NCI-H526 (cell line): ENCODE data around the gene PPDPF.
"Not testable (repeated sequence)": the region's sequence is repeated elsewhere in the genome, so short reads cannot be mapped to it uniquely, and the experiment has no call there.

Experiments used
- DNase-seq, 2 experiments: peaks; one replicate each; lab custom pipeline; 2025; lab: John Stamatoyannopoulos, UW

PPDPF gene

DNA sequence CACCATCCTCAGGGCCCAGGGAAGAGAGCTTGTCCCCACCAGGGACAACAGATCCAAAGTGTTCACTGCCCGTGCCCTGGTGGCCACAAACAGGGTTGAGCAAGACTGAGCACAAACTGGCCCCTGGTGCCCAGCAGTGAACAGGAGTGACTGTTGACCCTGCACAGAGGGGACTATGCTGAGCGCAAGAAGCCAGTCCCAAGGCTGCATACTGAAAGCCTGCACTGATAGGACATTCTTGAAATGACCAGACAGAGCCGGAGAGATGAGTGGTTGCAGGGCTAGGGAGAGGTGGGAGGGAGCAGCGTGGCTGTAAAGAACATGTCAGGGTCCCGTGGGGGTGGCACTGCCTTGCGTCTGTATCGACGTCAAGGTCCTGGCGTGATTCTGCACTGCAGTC is 30.5 kb downstream of the PPDPF start:
- no peak for DNase-seq

DNA sequence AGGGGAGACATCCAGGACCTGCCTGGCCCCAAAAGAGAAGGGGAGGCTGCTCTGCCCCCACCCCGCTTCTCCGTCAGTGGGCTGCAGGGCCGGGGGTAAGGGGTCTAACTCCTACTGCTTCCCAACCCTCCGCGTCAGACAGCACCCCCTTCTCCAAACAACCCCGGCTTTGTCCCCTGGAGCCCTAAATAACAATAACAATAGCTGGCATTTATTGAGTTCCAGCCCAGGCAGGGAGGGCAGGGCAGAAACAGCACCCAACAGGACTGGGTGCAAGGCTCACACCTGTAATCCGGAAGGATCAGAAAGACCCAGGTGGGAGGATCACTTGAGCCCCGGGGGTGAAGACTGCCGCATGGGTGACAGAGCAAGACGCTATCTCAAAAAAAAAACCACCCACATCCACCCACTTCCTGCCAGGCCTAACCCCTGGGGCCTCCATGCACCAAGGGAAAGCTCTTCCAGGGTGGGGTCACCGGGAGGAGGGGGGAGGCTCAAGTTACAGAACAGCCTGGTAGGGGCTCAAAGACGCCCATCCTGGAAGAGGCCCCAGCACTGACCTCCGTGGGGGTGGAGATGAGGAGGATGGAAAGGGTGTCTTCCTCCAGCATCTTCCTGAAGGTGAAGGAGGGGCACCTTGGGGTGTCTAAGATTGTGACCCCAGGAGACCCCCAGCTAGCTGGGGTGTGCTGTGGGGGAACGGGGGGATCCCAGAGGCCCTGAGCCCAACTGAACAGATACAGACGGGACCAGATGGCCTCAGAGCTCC is 32.1 kb downstream of the PPDPF start:
- no peak for DNase-seq

DNA sequence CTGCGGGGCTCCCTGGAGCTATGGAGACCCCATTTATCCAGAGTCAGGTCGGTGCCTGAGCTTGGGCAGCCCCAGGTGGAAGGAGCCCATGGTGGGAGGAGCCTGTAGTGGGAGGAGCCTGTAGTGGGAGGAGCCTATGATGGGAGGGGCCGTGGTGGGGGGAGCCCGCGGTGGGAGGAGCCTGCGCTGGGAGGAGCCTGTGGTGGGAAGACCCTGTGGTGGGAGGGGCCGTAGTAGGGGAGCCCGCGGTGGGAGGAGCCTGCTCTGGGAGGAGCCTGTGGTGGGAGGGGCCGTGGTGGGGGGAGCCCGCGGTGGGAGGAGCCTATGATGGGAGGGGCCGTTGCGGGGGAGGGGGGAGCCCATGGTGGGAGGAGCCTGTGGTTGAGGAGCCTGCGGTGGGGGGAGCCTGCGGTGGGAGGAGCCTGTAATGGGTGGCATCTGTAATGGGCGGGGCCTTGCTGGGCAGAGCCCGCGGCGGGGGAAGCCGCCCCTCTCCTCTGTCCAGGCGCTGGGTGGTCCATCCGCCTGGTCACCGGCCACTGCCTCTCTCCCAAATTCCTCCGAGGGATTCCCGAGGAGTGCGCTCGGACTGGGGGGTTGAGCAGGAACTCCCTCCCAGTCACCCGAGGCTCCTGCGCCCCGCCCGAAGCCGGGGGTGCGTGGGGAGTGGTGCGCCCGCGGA is 32.8 kb downstream of the PPDPF start:
- DNase-seq = peak; percentile 50 to 90

DNA sequence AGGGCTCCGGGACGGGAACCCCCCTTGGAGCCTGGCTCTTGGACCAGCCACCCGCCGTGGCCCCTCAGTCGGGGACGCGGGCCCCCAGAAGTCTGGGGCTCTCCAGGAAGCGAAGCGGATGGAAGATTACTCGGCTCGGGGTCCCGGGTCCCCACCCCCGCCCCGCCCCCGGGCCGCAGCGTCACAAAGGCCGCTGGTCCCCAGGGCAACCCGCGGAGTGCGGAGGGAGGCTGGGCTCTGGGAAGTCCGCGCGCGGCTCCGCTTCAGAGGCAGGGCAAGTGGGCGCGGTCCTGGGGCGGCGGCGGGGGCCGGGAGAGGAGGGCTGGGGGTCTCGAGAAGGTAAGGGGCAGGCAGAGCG is 33.3 kb downstream of the PPDPF start, which contains the start of gene FNDC11:
TSS of gene FNDC11 (plus strand) at position 227 of the 358 bp plus-strand sequence. CDS start 1,505 bp downstream, outside the sequence.
- peak in 1 of 2 experiments; percentile 60 for DNase-seq

DNA sequence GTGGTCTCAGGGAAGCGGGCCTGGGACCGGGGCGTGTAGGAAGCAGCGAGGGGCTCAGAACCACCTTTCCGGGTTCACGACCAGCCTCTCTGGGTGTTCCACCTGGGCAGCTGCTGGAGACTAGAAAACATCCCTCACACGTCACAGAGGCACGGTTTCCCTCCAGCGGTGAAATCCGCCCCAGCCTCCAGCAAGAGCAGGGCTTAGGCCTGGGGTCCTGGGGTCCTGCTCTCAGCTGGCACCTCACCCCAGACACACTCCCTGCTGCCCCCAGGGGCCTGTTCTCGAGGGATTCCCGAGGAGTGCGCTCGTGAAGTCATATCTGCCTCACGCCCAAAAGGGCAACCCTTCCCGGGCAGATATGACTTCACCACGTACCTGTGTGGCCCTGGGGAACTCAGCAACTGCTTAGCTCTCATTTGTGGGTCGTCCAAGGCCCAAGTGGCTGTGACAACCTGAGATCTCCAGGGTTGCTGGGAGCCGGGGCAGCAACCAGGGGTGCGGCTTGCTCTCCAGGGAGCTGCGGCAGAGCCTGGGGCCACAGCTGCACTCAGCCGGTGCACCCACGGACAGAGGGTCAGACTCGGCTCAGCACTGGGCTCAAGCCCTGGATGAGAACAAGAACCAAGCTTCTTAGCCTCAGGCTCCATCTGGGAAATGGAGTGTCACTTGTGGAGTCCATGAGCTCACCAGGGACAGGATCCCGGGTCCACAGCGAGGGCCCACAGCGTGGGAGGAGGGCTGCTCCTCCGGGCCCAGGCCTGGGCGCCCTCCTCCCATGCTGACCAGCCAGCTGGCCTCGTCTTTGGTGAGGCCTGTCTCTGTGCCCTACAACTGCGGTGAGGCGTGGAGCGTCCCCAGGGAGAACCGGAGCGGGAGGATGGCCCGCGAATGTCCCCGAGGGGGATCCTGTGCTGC is 34.1 kb downstream of the PPDPF start:
- no peak for DNase-seq

DNA sequence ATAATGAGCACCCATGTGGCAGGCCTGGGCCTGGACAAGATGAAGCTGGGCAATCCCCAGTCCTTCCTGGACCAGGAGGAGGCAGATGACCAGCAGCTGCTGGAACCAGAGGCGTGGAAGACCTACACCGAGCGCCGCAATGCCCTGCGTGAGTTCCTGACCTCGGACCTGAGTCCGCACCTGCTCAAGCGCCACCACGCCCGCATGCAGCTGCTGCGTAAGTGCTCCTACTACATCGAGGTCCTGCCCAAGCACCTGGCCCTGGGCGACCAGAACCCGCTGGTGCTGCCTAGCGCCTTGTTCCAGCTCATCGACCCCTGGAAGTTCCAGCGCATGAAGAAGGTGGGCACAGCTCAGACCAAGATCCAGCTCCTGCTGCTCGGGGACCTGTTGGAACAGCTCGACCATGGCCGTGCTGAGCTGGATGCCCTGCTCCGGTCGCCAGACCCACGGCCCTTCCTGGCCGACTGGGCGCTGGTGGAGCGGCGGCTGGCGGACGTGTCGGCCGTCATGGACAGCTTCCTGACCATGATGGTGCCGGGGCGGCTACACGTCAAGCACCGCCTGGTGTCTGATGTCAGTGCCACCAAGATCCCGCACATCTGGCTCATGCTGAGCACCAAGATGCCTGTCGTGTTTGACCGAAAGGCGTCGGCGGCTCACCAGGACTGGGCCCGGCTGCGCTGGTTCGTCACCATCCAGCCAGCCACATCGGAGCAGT is 35.3 kb downstream of the PPDPF start:
- no peak for DNase-seq

DNA sequence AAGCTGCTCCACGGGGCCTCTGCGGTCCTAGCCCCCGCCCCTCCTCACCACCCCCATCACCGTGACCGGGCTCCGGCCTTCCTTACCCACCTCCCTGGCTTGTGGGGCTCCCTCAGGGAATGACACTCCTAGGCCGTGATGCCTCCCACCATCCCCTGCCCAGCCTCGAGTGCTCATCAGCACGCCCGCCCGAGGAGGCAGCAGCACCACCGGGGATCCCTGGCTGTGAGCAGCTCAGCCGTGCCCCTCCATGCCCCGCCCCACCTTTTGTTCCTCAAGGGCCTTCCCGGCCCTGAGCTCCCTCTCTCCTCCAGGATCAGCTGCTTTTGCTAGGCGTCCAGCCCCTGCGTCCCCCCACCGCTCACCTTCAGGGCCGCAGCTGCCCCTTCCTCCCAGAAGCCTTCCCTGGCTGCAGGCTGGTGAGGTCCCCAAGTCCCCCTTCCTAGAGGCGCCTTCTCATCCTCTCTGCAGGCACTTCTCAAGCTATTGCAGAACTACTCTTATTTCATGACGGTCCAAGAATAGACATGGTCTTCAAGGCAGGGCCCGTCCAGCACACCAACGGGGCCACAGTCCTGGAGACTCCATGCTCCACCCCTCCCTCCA is 36.4 kb downstream of the PPDPF start:
- no peak for DNase-seq

DNA sequence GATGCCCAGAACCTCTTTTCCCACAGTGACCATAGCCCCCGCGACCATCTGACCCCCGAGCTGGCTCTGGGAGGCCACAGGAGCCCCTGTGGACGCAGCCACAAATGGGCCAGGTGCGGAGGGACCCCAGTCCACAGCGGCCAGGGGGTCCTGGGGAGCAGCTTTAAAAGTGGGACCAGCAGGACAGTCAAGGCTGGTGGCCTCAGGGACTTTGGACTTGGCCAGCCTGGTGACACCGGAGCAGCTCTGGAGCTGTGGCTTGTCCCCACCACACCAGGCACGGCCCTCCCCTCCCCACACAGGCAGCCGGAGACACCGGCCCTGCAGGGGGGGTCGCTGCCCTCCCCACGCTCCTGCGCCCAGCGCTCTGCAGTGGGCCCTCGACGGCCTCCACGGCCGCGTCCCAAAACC is 36.9 kb downstream of the PPDPF start:
- DNase-seq = no peak

DNA sequence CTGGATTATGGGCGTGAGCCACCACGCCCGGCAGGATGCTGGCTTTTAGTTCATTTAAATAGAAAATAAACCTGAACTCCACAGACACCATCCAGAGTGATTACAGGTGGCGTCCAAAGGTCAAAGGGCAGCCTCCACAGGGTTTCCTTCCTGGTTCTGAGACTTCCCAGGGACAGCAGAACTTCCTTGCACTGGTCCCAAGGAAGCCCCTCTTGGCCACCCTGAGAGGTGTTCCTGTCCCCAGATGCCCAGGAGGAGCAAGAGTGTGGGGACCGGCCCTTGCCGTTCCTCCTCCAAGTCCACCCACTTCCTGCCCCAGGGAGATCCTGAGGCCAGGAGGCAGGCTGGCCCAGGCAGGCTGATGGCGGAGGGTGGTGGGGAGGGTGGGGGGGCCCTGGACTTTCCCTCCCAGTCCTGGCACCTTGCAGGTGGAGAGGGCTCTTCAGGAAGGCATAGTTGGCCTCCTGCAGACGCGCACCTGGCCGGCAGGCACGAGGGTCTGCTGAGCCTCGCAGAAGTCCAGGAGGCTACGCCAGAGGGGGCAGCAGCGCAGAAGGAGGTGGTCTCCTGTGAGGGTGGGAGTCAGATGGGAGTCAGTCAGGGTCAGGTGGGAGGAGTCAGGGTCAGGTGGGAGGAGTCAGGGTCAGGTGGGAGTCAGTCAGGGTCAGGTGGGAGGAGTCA is 38.4 kb downstream of the PPDPF start:
- no peak for DNase-seq

DNA sequence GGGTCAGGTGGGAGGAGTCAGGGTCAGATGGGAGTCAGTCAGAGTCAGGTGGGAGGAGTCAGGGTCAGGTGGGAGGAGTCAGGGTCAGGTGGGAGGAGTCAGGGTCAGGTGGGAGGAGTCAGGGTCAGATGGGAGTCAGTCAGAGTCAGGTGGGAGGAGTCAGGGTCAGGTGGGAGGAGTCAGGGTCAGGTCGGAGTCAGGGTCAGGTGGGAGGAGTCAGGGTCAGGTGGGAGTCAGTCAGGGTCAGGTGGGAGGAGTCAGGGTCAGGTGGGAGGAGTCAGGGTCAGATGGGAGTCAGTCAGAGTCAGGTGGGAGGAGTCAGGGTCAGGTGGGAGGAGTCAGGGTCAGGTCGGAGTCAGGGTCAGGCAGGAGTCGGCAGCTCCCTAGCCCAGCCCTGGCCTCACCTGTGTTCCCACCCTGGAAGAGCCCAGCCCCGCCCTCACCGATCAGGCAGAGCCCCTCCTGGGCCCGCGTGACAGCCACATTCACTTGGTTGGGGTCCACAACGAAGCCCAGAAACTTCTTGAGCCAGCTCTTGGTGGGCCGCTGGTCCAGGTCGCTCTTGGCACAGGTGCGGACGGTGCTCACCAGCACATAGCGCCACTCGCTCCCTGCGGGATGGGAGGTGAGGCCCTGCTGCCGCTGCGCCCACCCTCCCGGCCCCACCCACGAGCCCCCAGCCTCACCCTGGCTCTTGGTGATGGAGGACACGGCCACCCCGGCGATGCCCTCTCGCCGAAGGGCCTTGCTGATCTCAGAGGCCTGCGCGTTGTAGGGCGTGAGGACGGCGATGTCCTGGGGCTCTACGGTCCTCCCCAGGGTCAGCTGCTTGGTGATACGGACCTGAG is 39.1 kb downstream of the PPDPF start:
- not testable (repeated sequence) for DNase-seq

DNA sequence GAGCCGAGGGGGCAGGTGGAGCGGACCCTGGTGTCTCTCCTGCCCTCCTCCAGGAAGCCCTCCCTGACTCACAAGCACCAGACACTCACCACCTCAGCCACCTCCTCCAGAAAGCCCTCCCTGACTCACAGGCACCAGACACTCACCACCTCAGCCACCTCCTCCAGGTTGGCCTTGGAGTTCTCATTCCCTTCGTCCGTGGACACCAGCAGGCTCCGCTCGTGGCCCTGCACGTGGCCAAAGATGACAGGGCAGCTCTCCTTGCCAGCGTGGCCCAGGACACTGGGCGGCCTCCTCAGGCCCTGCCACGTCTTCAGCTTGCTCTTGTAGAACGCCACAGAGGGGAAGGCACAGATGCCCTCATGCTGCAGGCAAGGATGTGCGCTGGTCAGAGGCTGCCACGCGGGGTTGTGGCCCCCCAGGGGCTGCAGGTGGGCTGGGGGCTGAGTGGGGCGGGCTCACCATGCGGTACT is 39.8 kb downstream of the PPDPF start:
- no peak for DNase-seq

DNA sequence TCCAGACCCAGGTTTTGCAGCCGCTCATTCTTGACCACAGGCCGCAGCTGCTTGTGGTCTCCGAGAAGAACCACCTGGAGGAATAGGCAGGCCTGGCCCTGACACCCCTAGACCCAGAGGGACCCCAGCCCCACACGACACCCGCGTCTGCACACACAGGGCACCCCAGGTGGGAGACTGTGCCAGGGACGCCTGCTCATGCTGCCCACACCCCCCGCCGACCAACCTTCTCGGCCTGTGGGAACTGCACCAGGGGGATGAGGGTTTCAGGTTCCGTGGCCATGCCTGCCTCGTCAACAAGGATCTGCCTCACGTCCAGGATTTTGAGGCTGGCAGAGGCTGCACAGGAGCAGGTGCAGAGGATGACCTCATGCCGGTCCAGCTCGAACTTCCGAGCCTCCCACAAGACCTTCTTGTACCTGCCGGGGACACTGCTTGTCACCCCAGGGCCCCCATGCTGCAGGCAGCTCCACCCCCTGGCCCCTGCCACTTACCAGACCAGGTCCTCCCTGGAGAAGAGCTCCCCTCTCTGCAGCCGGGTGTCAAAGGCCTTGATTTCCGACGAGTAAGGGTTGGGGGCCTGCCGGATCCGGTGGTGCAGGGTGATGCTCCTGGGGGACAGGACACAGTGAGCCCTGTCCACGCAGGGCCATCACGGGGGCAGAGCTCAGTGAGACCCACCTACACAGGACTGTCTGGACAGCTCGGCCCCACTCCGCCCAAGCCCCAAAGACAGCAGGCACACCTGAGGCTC is 40.5 kb downstream of the PPDPF start:
- no peak for DNase-seq

DNA sequence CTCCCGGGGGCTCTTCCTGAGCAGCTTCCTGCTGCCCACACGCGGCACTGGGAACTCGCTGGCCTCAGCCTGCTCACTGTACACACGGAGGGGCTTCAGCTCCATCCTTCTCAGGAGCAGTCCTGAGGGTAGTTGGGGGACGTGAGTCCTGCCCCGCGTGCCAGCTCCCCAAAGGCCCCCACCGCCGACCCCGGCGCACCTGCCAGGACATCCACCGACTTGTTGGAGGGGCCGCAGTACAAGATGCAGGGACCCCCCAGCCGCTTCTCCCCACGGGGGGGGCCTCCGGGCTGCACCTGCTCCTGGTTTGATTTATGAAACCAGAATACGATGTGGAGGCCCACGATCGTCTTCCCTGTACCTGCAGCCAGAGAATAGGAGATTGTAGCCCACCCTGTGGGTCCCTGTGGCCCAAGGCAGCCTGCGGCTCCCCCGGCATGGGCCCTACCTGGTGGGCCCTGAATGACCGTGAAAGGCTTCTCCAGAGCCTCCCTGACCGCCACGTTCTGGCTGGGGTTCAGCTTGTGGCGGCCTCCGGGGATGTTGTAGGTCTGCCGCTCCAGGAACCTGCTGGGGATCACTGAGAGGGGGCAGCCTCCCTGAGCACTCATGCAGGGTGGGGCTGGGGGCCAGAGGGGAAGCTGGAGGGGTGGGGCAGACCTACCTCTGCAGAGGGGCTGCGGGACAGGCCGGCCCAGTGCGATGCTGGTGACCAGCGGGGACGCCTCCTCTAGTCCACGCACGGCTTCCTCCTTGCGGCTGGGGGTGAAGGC is 41.2 kb downstream of the PPDPF start:
- DNase-seq = no peak

DNA sequence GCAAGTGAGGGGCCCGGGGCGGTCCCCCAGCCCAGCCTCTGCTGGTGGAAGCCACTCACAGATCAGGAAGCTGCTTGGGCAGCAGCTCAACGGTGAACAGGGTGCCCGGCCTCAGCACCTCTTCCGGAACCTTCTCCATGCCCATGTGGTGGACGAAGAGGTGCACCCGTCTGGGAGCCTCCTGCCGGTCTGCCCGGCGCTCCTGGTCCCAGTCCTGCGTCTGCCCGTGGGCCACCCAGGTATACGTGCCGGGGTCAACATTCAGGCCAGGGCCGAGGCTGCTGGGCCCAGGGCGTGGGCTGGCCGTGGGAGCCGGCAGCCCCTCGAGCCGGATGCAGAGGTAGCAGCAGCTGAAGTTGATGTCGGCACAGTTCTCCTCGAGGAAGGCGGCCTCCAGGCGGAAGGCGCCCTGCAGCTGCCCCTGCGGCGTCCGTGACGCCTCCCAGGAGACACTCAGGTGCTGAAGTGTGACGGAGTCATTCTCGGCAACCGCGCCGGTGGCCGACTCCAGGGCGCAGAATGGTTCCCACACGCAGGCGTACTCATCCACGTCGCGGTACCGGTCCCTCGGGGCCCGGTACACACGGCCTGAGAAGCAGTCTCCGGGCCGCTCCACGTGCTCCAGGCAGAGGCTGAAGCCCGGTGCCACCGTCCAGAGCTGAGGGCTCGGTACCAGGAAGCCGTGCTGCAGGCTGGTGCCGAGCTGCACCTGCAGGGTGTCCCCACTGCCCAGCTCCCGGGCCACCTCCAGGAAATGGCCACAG is 42.1 kb downstream of the PPDPF start:
- DNase-seq = no peak

DNA sequence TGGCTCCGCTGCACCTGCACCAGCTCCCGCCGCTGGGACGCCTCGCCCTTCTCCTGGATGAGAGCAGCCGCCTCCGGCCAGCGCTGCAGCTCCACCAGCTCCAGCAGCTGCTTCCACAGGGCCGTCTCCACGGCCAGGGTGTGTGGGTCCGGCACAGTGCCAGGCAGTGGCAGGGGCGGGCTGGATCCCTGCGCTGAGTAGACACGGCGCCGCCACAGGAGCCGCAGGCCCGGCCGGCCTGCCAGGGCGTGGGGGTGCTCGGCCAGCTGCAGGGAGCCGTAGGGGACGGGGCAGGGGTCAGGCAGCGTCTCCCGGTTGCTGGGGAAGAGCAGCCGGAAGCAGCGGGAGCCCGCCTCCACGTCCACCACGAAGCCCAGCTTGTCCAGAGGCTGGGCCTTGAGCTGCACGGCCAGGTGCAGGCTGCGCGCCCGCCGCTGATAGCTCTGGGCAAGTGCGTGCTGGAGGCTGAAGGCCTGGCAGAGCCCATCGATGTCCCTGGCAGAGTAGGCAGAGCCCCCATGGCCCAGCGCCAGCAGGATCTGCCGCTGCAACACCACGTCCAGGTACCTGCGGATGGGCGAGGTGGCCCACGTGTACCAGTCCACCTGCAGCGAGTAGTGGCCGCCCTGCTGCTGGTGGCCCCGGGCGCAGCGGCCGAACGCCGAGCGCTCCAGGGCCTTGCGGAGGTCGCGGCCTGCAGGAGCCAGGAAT is 42.8 kb downstream of the PPDPF start:
- DNase-seq = no peak

DNA sequence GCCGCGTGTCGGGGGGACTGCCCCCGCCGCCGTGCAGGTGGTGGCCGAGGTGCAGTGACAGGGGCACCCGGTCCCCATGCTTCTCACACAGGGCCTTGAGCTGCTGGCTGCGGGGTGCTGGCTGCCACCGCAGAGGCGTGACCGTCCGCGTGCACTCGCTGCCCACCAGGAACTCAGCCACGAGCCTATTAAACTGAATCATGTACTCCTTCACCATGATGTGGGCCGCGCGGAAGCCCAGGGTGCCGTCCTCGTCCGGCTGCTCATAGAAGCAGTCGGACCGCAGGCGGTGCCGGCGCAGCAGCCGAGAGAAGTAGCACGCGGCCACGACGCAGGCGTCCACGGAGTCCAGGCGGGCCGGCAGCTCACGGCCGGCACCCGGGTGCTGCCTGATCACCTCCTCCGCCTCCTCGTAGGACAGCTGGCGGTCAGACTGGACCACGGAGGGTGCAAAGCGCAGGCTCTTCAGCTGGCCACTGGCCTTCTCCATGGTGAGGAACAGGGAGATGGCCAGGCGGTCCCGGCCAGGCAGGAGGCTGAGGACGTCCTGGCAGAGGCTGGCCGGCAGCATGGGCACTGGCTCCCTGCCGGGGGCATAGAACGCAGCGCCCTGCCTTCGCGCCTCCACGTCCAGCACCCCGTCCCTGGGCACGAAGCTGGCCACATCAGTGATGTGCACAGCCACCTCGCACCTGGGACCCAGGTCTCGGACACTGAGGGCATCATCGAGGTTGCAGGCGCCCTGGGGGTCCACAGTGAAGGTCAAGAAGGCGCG is 43.7 kb downstream of the PPDPF start:
- no peak for DNase-seq
